ENCODE measurements around the gene GPR161. TPM values are rescaled to one million over a fixed set of nuclear protein-coding genes. Genes with fewer than 3 reads are reported as not detected.
A peak's percentile ranks its signal among the peaks of the same experiment; 100 is the strongest.

GPR161 gene
- total and polyA plus RNA-seq, 10 of the 15 experiments (the other 5 are each of a cell fraction or from before 2014, with no cell fraction given) = 0.07 to 0.49 (median 0.34) TPM; not detected in 2

- no peak for TF ChIP-seq HSF1 (IDR thresholded peaks at IDR 0.05; ENCODE audit: low read depth, low read length)
- TF ChIP-seq SP1 (IDR thresholded peaks at IDR 0.05; ENCODE audit: low read depth, low read length) = no peak
- TF ChIP-seq, protein P1, sequence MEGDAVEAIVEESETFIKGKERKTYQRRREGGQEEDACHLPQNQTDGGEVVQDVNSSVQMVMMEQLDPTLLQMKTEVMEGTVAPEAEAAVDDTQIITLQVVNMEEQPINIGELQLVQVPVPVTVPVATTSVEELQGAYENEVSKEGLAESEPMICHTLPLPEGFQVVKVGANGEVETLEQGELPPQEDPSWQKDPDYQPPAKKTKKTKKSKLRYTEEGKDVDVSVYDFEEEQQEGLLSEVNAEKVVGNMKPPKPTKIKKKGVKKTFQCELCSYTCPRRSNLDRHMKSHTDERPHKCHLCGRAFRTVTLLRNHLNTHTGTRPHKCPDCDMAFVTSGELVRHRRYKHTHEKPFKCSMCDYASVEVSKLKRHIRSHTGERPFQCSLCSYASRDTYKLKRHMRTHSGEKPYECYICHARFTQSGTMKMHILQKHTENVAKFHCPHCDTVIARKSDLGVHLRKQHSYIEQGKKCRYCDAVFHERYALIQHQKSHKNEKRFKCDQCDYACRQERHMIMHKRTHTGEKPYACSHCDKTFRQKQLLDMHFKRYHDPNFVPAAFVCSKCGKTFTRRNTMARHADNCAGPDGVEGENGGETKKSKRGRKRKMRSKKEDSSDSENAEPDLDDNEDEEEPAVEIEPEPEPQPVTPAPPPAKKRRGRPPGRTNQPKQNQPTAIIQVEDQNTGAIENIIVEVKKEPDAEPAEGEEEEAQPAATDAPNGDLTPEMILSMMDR (IDR thresholded peaks at IDR 0.05 in 2 of 3, conservative IDR thresholded peaks at IDR 0.05 in 1 of 3; ENCODE audit: control insufficient read depth in 2 of 3, extremely low read depth in 1 of 3, insufficient read depth in 1 of 3, low read depth in 3 of 3, low read length in 3 of 3) = peak; percentile 36 to 54 (median 51); a peak in 5 of 6 replicates
- TF ChIP-seq PAX8 (IDR thresholded peaks at IDR 0.05) = no peak
- 0 out of 2 replicates have a peak, but pooled peaks have one; percentile 63 for TF ChIP-seq ZNF687 (IDR thresholded peaks at IDR 0.05)
- no peak for TF ChIP-seq ZBED1 (IDR thresholded peaks at IDR 0.05; ENCODE audit: borderline replicate concordance)
- no peak for TF ChIP-seq CEBPB (IDR thresholded peaks at IDR 0.05; ENCODE audit: borderline replicate concordance in 1 of 2, low read depth in 2 of 2, low read length in 2 of 2)
- TF ChIP-seq ETV6 (conservative IDR thresholded peaks at IDR 0.05 in 1 of 2, IDR thresholded peaks at IDR 0.05 in 1 of 2; ENCODE audit: borderline replicate concordance in 1 of 2, low read depth in 1 of 2) = peak in 1 of 2 experiments; percentile 66; a peak in 2 of 4 replicates
- TF ChIP-seq CHD2 (IDR thresholded peaks at IDR 0.05; ENCODE audit: borderline replicate concordance, low read depth, low read length) = peak; percentile 44; the same call in 1 of the 2 replicates
- TF ChIP-seq KLF5 (IDR thresholded peaks at IDR 0.05; ENCODE audit: partially characterized antibody) = peak; percentile 10
- TF ChIP-seq HCFC1 (IDR thresholded peaks at IDR 0.05; ENCODE audit: low read length) = peak; percentile 54; the same call in 1 of the 2 replicates
- peak; percentile 100 for TF ChIP-seq ATF7 (IDR thresholded peaks at IDR 0.05; ENCODE audit: low read depth)
- TF ChIP-seq POU2F2 (IDR thresholded peaks at IDR 0.05; ENCODE audit: borderline replicate concordance, low read depth, low read length) = no peak
- TF ChIP-seq MAX (IDR thresholded peaks at IDR 0.05; ENCODE audit: low read depth, low read length) = 0 out of 2 replicates have a peak, but pooled peaks have one; percentile 22
- peak; percentile 7 for TF ChIP-seq HDAC6 (IDR thresholded peaks at IDR 0.05; ENCODE audit: unreplicated experiment)
- peak; percentile 76; the same call in 1 of the 2 replicates for TF ChIP-seq HDGF (IDR thresholded peaks at IDR 0.05)
- TF ChIP-seq HDAC2 (IDR thresholded peaks at IDR 0.05) = no peak
- TF ChIP-seq, protein P2, sequence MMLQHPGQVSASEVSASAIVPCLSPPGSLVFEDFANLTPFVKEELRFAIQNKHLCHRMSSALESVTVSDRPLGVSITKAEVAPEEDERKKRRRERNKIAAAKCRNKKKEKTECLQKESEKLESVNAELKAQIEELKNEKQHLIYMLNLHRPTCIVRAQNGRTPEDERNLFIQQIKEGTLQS (IDR thresholded peaks at IDR 0.05; ENCODE audit: borderline replicate concordance, extremely low read depth, low read depth, low read length) = no peak
- TF ChIP-seq BCL11A (IDR thresholded peaks at IDR 0.05; ENCODE audit: low read depth, low read length) = no peak
- peak; percentile 78 for TF ChIP-seq CREB1 (IDR thresholded peaks at IDR 0.05; ENCODE audit: low read depth)
- TF ChIP-seq SRF (IDR thresholded peaks at IDR 0.05; ENCODE audit: low read depth in 2 of 2, low read length in 2 of 2) = peak in 1 of 2 experiments; percentile 80; a peak in 2 of 4 replicates
- peak; percentile 73 for TF ChIP-seq EED (IDR thresholded peaks at IDR 0.05; ENCODE audit: low read depth)
These were observed 42.1 kb upstream of the GPR161 start, which contains the start of gene TIPRL (continued) for GRCh38 chr1:168178638-168179437.
